Activated T-helper 1 cell treated with anti-CD3 and anti-CD28 coated beads, Interleukin-2, amount 50 U/mL, for 16 hours (primary cell): Measurements from ENCODE around the gene PLPPR3.

Source experiments
- DNase-seq, 2 donors: peaks; one replicate each; pipeline ENCODE4 v3.0.0-alpha.2; 2020; ENCODE audit warnings: low read depth in 1 of 2, low spot score in 1 of 2

PLPPR3 gene

DNA sequence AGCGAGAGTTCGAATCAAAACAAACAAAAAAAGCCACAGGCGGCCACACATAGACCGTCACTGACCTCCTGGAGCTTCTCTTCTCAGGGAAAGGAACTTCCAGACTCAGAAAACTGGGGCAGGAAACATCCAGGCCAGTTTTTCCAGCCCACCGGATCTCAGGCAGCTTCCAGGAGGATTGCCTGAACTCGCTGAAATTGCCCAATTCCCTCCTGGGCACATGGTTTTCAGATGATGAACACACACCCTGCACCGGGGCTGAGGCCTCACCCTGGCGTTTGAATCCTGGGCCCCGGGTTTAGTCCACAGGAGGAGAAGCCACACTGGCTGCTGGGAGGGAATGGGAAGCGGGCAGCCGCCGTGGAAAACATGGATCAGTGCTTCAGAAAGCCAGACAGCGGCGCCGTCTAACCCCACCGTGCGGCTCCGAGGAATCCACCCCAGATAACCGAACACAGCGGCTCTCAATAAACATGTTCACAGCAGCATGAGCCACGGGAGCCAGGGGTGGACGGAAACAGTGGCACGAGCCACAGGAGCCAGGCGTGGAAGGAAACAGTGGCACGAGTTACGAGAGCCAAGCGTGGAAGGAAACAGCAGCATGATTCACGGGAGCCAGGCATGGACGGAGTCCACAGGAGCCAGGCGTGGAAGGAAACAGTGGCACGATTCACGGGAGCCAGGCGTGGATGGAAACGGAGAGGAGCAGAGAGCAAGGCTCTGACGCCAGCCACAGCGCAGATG lies 42.7 kb downstream of the PLPPR3 start:
- DNase-seq, result no peak

- no peak for DNase-seq
Observed at GRCh38 chr19:776549-776948, 45.2 kb downstream of the PLPPR3 start.

DNA sequence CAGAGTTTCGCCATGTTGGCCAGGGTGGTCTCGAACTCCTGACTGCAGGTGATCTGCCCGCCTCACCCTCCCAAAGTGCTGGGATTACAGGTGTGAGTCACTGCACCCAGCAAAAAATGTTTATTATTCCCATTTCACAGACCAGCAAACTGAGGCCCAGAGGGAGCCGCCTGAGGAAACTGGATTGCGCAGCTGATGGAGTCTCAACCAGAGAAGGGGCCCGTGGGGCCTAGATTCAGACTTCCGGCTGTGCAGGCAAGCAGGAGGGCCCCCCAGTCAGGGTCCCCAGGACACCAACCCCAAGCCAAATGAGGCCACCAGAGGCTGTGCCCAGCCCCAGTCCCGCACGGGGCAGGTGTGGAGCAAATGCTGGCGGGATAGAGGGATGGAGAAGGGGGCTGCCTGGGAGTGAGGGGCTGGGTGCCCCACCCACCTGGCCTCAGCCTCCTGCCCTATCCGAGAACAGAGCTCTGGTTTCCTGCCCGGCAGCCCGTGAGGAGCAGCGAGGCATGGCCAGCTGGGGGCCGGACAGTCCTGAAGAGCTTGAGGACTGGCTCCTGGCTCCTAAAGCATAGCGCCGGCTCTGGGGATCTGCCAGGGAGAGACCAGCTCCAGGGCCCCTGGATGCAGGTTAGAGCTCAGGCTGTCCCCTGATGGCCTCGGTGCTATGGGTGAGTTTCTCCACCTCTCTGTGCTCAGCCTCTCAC lies 48.9 kb downstream of the PLPPR3 start:
- no peak for DNase-seq

DNA sequence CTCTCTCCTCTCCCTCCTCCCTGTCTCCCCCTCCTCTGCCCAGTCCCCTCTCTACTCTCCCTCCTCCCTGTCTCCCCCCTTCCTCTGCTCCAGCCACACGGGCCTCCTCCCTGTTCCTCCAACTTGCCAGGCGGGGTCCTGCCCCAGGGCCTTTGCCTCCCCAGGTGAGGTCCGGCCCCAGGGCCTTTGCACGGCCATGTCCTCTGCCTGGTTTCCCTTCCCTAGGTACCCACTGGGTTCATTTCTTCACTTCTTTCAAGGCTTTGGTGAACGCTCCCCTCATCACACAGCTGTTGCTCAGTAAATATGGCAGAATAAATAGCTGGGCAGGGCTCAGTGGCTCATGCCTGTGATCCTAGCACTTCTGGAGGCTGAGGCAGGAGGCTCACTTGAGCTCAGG lies 49.7 kb downstream of the PLPPR3 start:
- DNase-seq, result no peak

- no peak for DNase-seq
Observed at GRCh38 chr19:771332-771785, 50.4 kb downstream of the PLPPR3 start.

- no peak for DNase-seq
Observed at GRCh38 chr19:769616-770015, 52.1 kb downstream of the PLPPR3 start.

GRCh38 chr19:768424-768823 lies 53.3 kb downstream of the PLPPR3 start:
- DNase-seq, result no peak

- no peak for DNase-seq
Observed at GRCh38 chr19:765179-765738, 56.5 kb downstream of the PLPPR3 start.

DNA sequence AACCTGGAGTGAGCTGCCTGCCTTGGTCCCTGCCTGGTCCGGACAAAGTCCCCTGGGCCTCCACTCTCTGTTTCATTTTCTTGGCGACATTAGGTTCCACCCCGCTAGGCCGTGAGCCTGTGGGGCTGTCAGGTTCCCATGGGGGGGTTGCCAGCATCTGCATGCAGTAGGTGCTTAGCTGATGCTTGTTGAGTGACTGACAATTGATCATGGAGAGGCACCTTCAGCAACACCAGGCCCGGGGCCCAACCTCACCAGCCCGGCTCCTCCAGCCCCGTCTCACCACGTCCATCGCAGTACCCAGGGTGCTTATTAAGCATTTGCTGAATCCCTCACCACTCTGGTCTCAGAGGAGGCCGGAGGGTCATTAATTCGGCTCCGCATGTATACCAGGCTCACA lies 57.5 kb downstream of the PLPPR3 start:
- DNase-seq, result no peak

GRCh38 chr19:763869-764268 lies 57.9 kb downstream of the PLPPR3 start:
- DNase-seq, result no peak

DNA sequence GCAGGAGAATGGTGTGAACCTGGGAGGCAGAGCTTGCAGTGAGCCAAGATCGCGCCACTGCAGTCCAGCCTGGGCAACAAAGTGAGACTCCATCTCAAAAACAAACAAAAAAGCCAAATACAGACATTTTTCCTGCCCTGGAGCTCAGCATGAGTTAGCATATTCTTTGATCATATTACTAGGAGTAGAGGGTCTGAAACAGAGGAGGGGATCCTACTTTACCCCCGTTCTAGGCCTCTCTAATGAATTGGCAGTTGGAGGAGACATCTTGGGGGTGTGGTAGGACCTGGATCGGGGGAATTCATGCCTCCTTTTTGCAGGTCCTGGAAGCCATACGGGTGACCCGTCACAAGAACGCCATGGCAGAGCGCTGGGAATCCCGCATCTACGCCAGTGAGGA lies 58.6 kb downstream of the PLPPR3 start:
- no peak for DNase-seq
